HG03196 (cell line): ENCODE results near the gene OTOS.

ENCODE experiments used
- ATAC-seq: cut with Tn5 transposase; IDR thresholded peaks from one replicate; pipeline ENCODE4 v1.9.1; 2021; ENCODE audit not compliant: unreplicated experiment

OTOS gene

GRCh38 chr2:240140511-240140910 is at the start of gene OTOS:
TSS of gene OTOS (minus strand) at chr2:240140658. CDS start at chr2:240140326, 332 bp downstream.
- ATAC-seq: no peak

GRCh38 chr2:240189686-240190085 is 49.2 kb upstream of the OTOS start:
- no peak for ATAC-seq

GRCh38 chr2:240187989-240188590 is 47.6 kb upstream of the OTOS start:
- ATAC-seq: no peak

- ATAC-seq: no peak
These were observed 45.8 kb upstream of the OTOS start for GRCh38 chr2:240186191-240186725.

- ATAC-seq: no peak
These were observed 44.2 kb upstream of the OTOS start for GRCh38 chr2:240184656-240185055.

- no peak for ATAC-seq
These were observed 43.6 kb upstream of the OTOS start for GRCh38 chr2:240183875-240184590.

- no peak for ATAC-seq
These were observed 42.8 kb upstream of the OTOS start for GRCh38 chr2:240183006-240183874.

- ATAC-seq: no peak
These were observed 42.0 kb upstream of the OTOS start for GRCh38 chr2:240182476-240182875.

- no peak for ATAC-seq
These were observed 41.5 kb upstream of the OTOS start for GRCh38 chr2:240182001-240182400.

GRCh38 chr2:240179941-240180666 is 39.6 kb upstream of the OTOS start:
- ATAC-seq: no peak

- ATAC-seq: no peak
These were observed 38.8 kb upstream of the OTOS start for GRCh38 chr2:240179186-240179815.

- no peak for ATAC-seq
These were observed 38.1 kb upstream of the OTOS start for GRCh38 chr2:240178564-240178963.

- ATAC-seq: no peak
These were observed 34.0 kb upstream of the OTOS start for GRCh38 chr2:240174496-240174895.

GRCh38 chr2:240172071-240172895 is 31.8 kb upstream of the OTOS start:
- ATAC-seq: no peak

GRCh38 chr2:240170883-240171282 is 30.4 kb upstream of the OTOS start:
- no peak for ATAC-seq

GRCh38 chr2:240170354-240170735 is 29.9 kb upstream of the OTOS start:
- ATAC-seq: no peak

- ATAC-seq: no peak
These were observed 29.3 kb upstream of the OTOS start for GRCh38 chr2:240169486-240170353.

- no peak for ATAC-seq
These were observed 28.3 kb upstream of the OTOS start for GRCh38 chr2:240168546-240169361.
